Measurements from ENCODE around the gene RNF217.

- TF ChIP-seq CTCF (IDR thresholded peaks at IDR 0.05): no peak
- TF ChIP-seq EP300 (IDR thresholded peaks at IDR 0.05; ENCODE audit: low read depth): no peak
Measured at GRCh38 chr6:125094563-125094962, 132.3 kb downstream of the RNF217 start.

Data from transverse colon (tissue), 3 donors.